Ovary (tissue), 9 donors: ENCODE results near the gene NXNL2. TPM values are rescaled to one million over a fixed set of nuclear protein-coding genes. Genes with fewer than 3 reads are reported as not detected.

Experiments used
- DNase-seq, 5 donors: peaks; one replicate each; pipeline ENCODE4 v3.0.0-alpha.2; 2019 to 2020
- H3K27ac ChIP-seq, 2 donors: fragments of 200-600 bp; one replicate each; pipeline versions ENCODE4 v1.5.1 to v1.8.0; 2019 to 2022
- H3K27me3 ChIP-seq: fragments of 200-600 bp; one replicate; pipeline ENCODE4 v1.8.0; 2022
- H3K36me3 ChIP-seq: fragments of 200-600 bp; sonication (generic); one replicate; pipeline ENCODE4 v1.5.1; 2019
- H3K4me1 ChIP-seq: one replicate; pipeline ENCODE4 v1.8.1; 2013; ENCODE audit warnings: mild to moderate bottlenecking, moderate library complexity; ENCODE audit not compliant: insufficient read depth
- H3K4me3 ChIP-seq: fragments of 200-600 bp; sonication (generic); one replicate; pipeline ENCODE4 v1.5.1; 2017
- H3K9me3 ChIP-seq, 2 donors: fragments of 200-600 bp in 1 of 2; sonication (generic) in 1 of 2; one replicate each; pipeline versions ENCODE4 v1.5.1 to v1.8.1; 2013 to 2019; ENCODE audit warnings: mild to moderate bottlenecking in 1 of 2, moderate library complexity in 1 of 2
- CTCF ChIP-seq, 3 donors: fragments of 450-650 bp in 2 of 3; fragments of 200-600 bp in 1 of 3; IDR thresholded peaks; one replicate each; pipeline versions ENCODE4 v1.5.1 to v1.8.0; 2016 to 2022; ENCODE audit warnings: antibody characterized with exemption in 3 of 3, mild to moderate bottlenecking in 1 of 3
- EP300 ChIP-seq: sonication (generic); formaldehyde crosslinking; IDR thresholded peaks from one replicate; pipeline ENCODE4 v1.6.1; 2017; ENCODE audit warnings: antibody characterized with exemption
- POLR2A ChIP-seq: fragments of 450-650 bp; IDR thresholded peaks from one replicate; pipeline ENCODE4 v1.6.1; 2017; ENCODE audit warnings: antibody characterized with exemption, mild to moderate bottlenecking, moderate library complexity
- WGBS, 3 donors: extraction: QIAGEN DNeasy Blood & Tissue Kit in 1 of 3; methylation state at CpG; one replicate each; pipeline versions ENCODE4 v1.1.5 to v1.1.7; 2013 to 2017; 5-methylcytosine and 5-hydroxymethylcytosine counted together
- intact Hi-C, 4 donors: fragments of 100-400 bp; cut with DNase I; formaldehyde crosslinking; loops; one replicate each; pipeline versions ENCODE4 v1.11.0 to v1.15.1; 2022 to 2023
- polyA plus RNA-seq, 2 donors: library from polyadenylated mRNA; stranded (reverse); fragments of 200-250 nt in 1 of 2; fragments of 350-450 nt in 1 of 2; fragmentation: Illumina TruSeq in 1 of 2; extraction: RNeasy Lipid Tissue Mini Kit (QIAGEN cat#74804) in 1 of 2; gene quantifications; one replicate each; pipeline ENCODE4 v1.2.3, GENCODE V29; 2013 to 2014
- total RNA-seq, 7 donors: library from RNA; depleted of rRNA in 2 of 7; stranded (reverse); fragments of >200 nt in 2 of 7; fragmentation: NEBNext Ultra II Directional in 3 of 7; extraction: Animal tissue kit (Norgen Biotek cat#: 25700) in 3 of 7; gene quantifications; one replicate each; pipeline versions ENCODE4 v1.1.0 to v1.2.4, GENCODE V29; 2016 to 2023
- donor health status: DM: no; HTN: no; CAD: no; lungs with moderate emphysema.
- donor health status: DM: no; HTN: no; CAD: no.
- donor health status: Bipolar disorder and iron deficiency.
- donor health status: DM: yes; HTN: yes; CAD: no.
- donor health status: DM: no; HTN: no; CAD: no.
- donor health status: DM: yes; HTN: yes; CAD: no.

NXNL2 gene
- total and polyA plus RNA-seq, 9 donors, result 1.9 to 52.4 (median 4.3) TPM

- Histone ChIP-seq H3K27me3 (no peaks in the 10 kb centered on the region), H3K27ac (no peak overlapping the region), H3K36me3 (no peaks in the 10 kb centered on the region), H3K4me1 (peaks cover 14% of the 10 kb centered on the region), H3K9me3 (no peaks in the 10 kb centered on the region), H3K4me3 (no peak overlapping the region)
- WGBS, 3 donors, result 84 to 87% (median 86%) methylated on average over 7 of the region's 7 CpGs
- no peak for DNase-seq
- TF ChIP-seq POLR2A (no peak), EP300 (no peak), CTCF (IDR thresholded peaks at IDR 0.05) (no peak)
- intact Hi-C loops, result no loop called here
These were observed 7.4 kb upstream of the NXNL2 start for GRCh38 chr9:88527618-88528017.

GRCh38 chr9:88528080-88528790 lies 6.7 kb upstream of the NXNL2 start:
- H3K27me3 ChIP-seq, result no peaks in the 10 kb centered on the region
- no peak overlapping the region for H3K27ac ChIP-seq
- H3K36me3 ChIP-seq, result no peaks in the 10 kb centered on the region
- H3K4me1 ChIP-seq, result peaks cover 14% of the 10 kb centered on the region
- no peak for DNase-seq
- no peaks in the 10 kb centered on the region for H3K9me3 ChIP-seq
- TF ChIP-seq POLR2A, result no peak
- TF ChIP-seq CTCF (IDR thresholded peaks at IDR 0.05), result no peak
- no peak for TF ChIP-seq EP300
- 72 to 88% (median 81%) methylated on average over 6 of the region's 6 CpGs for WGBS, 3 donors
- intact Hi-C loops, result no loop called here
- no peak overlapping the region for H3K4me3 ChIP-seq

- H3K27ac ChIP-seq, result peak overlapping the region in 1 of 2 donors; percentile 31
- no peak for TF ChIP-seq EP300
- no peak for TF ChIP-seq POLR2A
- TF ChIP-seq CTCF (IDR thresholded peaks at IDR 0.05), result no peak
These were observed 5.5 kb upstream of the NXNL2 start for GRCh38 chr9:88529496-88529895.

GRCh38 chr9:88530051-88530450 lies 4.9 kb upstream of the NXNL2 start:
- TF ChIP-seq EP300, result no peak
- no peak for TF ChIP-seq POLR2A
- WGBS, 3 donors, result 8 to 22% (median 12%) methylated on average over 1 of the region's 1 CpG
- Histone ChIP-seq H3K27ac (peak overlapping the region in 1 of 2 donors; percentile 31), H3K36me3 (no peaks in the 10 kb centered on the region), H3K27me3 (no peaks in the 10 kb centered on the region), H3K4me1 (peaks cover 14% of the 10 kb centered on the region), H3K9me3 (no peaks in the 10 kb centered on the region), H3K4me3 (no peak overlapping the region)
- peak in 1 of 5 donors; percentile 41 for DNase-seq
- intact Hi-C loops, result no loop called here

More at GRCh38 chr9:88529496-88529895, 5.5 kb upstream of the NXNL2 start:
- Histone ChIP-seq H3K4me1 (peaks cover 14% of the 10 kb centered on the region), H3K27me3 (no peaks in the 10 kb centered on the region), H3K4me3 (no peak overlapping the region), H3K9me3 (no peaks in the 10 kb centered on the region), H3K36me3 (no peaks in the 10 kb centered on the region)
- intact Hi-C loops, result no loop called here
- DNase-seq, result no peak
- 45 to 55% (median 51%) methylated on average over 6 of the region's 6 CpGs for WGBS, 3 donors

GRCh38 chr9:88531920-88532698 lies 2.9 kb upstream of the NXNL2 start:
- no peaks in the 10 kb centered on the region for H3K27me3 ChIP-seq
- TF ChIP-seq EP300 (no peak), POLR2A (no peak), CTCF (IDR thresholded peaks at IDR 0.05) (no peak)
- H3K4me1 ChIP-seq, result peaks cover 17% of the 10 kb centered on the region
- peak; percentile 31 to 51 (median 45) for DNase-seq
- intact Hi-C loops, result no loop called here
- H3K4me3 ChIP-seq, result no peak overlapping the region
- no peaks in the 10 kb centered on the region for H3K9me3 ChIP-seq
- H3K36me3 ChIP-seq, result no peaks in the 10 kb centered on the region
- 59 to 70% (median 66%) methylated on average over 31 of the region's 31 CpGs for WGBS, 3 donors
- H3K27ac ChIP-seq, result no peak overlapping the region
